Fibroblast of lung (primary cell): ENCODE results near the gene DDX20.

Experiments
- EZH2 ChIP-seq: IDR thresholded peaks from 2 replicates; pipeline ENCODE4 v1.5.1; 2012; ENCODE audit warnings: low read length, control low read depth, mild to moderate bottlenecking; ENCODE audit errors: missing control alignments
- TF ChIP-seq, protein P1 (sequence below), 2 donors: IDR thresholded peaks in 1 of 2; conservative IDR thresholded peaks in 1 of 2; 1 replicate in 1 of 2; 2 replicates in 1 of 2; pipeline ENCODE4 v1.5.1; 2011 to 2012; ENCODE audit warnings: low read length in 2 of 2, control low read depth in 1 of 2, inconsistent platforms in 1 of 2, low read depth in 1 of 2, mild to moderate bottlenecking in 1 of 2

DNA sequence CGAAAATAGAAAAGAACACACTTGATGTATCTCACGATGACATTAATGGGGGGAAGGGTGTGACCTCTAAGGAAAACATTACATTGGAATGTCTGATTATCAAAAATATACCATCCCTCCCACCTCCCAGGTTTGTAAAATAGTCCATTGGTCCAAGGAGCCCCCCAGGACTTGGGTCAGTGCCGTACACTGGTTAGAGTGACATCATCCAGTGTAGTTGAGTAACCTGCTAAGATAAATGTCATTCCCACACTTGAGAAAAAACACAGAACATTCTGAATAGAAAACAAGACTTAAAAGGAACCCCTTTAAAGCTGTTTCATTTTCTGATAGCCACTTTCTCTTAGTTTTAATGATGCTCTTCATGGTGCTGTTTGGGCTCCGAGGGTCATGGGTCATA lies 15.2 kb downstream of the DDX20 start:
- TF ChIP-seq, protein P1, sequence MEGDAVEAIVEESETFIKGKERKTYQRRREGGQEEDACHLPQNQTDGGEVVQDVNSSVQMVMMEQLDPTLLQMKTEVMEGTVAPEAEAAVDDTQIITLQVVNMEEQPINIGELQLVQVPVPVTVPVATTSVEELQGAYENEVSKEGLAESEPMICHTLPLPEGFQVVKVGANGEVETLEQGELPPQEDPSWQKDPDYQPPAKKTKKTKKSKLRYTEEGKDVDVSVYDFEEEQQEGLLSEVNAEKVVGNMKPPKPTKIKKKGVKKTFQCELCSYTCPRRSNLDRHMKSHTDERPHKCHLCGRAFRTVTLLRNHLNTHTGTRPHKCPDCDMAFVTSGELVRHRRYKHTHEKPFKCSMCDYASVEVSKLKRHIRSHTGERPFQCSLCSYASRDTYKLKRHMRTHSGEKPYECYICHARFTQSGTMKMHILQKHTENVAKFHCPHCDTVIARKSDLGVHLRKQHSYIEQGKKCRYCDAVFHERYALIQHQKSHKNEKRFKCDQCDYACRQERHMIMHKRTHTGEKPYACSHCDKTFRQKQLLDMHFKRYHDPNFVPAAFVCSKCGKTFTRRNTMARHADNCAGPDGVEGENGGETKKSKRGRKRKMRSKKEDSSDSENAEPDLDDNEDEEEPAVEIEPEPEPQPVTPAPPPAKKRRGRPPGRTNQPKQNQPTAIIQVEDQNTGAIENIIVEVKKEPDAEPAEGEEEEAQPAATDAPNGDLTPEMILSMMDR (conservative IDR thresholded peaks at IDR 0.05 in 1 of 2, IDR thresholded peaks at IDR 0.05 in 1 of 2; ENCODE audit: low read depth in 1 of 2, low read length in 2 of 2): no peak
- TF ChIP-seq EZH2: no peak
